Mesenchymal stem cell (in vitro differentiated cells and primary cell): ENCODE results near the gene PITPNC1.

Source experiments
- DNase-seq: peaks from one replicate; pipeline ENCODE4 v3.0.0-alpha.2; 2013
- H2AFZ ChIP-seq: one replicate; pipeline ENCODE4 v1.6.1; 2013; ENCODE audit warnings: low read depth, mild to moderate bottlenecking, control low read depth, inconsistent platforms, low read length, moderate library complexity
- H2AK5ac ChIP-seq: 2 replicates; pipeline ENCODE4 v1.6.1; 2013; ENCODE audit warnings: low read length, moderate library complexity, mild to moderate bottlenecking, inconsistent platforms; ENCODE audit not compliant: severe bottlenecking
- H2BK120ac ChIP-seq: one replicate; pipeline ENCODE4 v1.6.1; 2013; ENCODE audit warnings: low read depth, mild to moderate bottlenecking, inconsistent platforms, low read length, moderate library complexity
- H2BK12ac ChIP-seq, 2 experiments: one replicate each; pipeline ENCODE4 v1.6.1; 2013; ENCODE audit warnings: inconsistent platforms in 2 of 2, low read length in 2 of 2, mild to moderate bottlenecking in 2 of 2, moderate library complexity in 2 of 2, control low read depth in 1 of 2
- H2BK15ac ChIP-seq: one replicate; pipeline ENCODE4 v1.6.1; 2013; ENCODE audit warnings: mild to moderate bottlenecking, low read depth, inconsistent platforms; ENCODE audit not compliant: poor library complexity, severe bottlenecking
- H2BK5ac ChIP-seq: 2 replicates; pipeline ENCODE4 v1.6.1; 2013; ENCODE audit warnings: low read depth, mild to moderate bottlenecking, low read length, control low read depth, inconsistent platforms; ENCODE audit not compliant: poor library complexity, severe bottlenecking
- H3K14ac ChIP-seq, 2 experiments: one replicate each; pipeline ENCODE4 v1.6.1; 2013; ENCODE audit warnings: inconsistent platforms in 2 of 2, low read length in 2 of 2, control low read depth in 1 of 2, mild to moderate bottlenecking in 1 of 2, moderate library complexity in 1 of 2
- H3K18ac ChIP-seq, 2 experiments: one replicate each; pipeline ENCODE4 v1.6.1; 2013; ENCODE audit warnings: inconsistent platforms in 2 of 2, low read length in 2 of 2, control low read depth in 1 of 2, low read depth in 1 of 2, mild to moderate bottlenecking in 1 of 2
- H3K23ac ChIP-seq, 2 experiments: one replicate each; pipeline ENCODE4 v1.6.1; 2013; ENCODE audit warnings: inconsistent platforms in 2 of 2, low read length in 2 of 2, mild to moderate bottlenecking in 2 of 2, moderate library complexity in 2 of 2, control low read depth in 1 of 2
- H3K27ac ChIP-seq: 2 replicates; pipeline ENCODE4 v1.5.1; 2013; ENCODE audit warnings: mild to moderate bottlenecking, moderate library complexity, low read length, control low read depth, inconsistent platforms; ENCODE audit not compliant: poor library complexity, severe bottlenecking
- H3K27me3 ChIP-seq, 2 experiments: 2 replicates each; pipeline versions ENCODE4 v1.6.1 to v1.7.0; 2013; ENCODE audit warnings: low read length in 2 of 2, mild to moderate bottlenecking in 2 of 2, moderate library complexity in 2 of 2, control low read depth in 1 of 2, inconsistent platforms in 1 of 2; ENCODE audit not compliant: control insufficient read depth in 1 of 2, insufficient read depth in 1 of 2
- H3K36me3 ChIP-seq, 2 experiments: 2 replicates each; pipeline versions ENCODE4 v1.6.1 to v1.7.0; 2013; ENCODE audit warnings: low read length in 2 of 2, control low read depth in 1 of 2, inconsistent platforms in 1 of 2, low read depth in 1 of 2, mild to moderate bottlenecking in 1 of 2; ENCODE audit not compliant: insufficient read depth in 2 of 2, control insufficient read depth in 1 of 2
- H3K4ac ChIP-seq, 2 experiments: one replicate each; pipeline ENCODE4 v1.6.1; 2013; ENCODE audit warnings: inconsistent platforms in 2 of 2, low read length in 2 of 2, mild to moderate bottlenecking in 2 of 2, moderate library complexity in 2 of 2, control low read depth in 1 of 2, low read depth in 1 of 2
- H3K4me1 ChIP-seq: 2 replicates; pipeline ENCODE4 v1.6.1; 2013; ENCODE audit warnings: low read depth, low read length, control low read depth; ENCODE audit not compliant: control insufficient read depth, insufficient read depth
- H3K4me2 ChIP-seq: 2 replicates; pipeline ENCODE4 v1.6.1; 2013; ENCODE audit warnings: low read length, mild to moderate bottlenecking, inconsistent platforms; ENCODE audit not compliant: poor library complexity, severe bottlenecking
- H3K4me3 ChIP-seq, 2 experiments: 2 replicates each; pipeline versions ENCODE4 v1.5.1 to v1.7.0; 2013; ENCODE audit warnings: low read length in 2 of 2, mild to moderate bottlenecking in 2 of 2, control low read depth in 1 of 2, low read depth in 1 of 2; ENCODE audit not compliant: insufficient read depth in 1 of 2
- H3K79me1 ChIP-seq: replicated peaks from 2 replicates; pipeline ENCODE4 v1.6.1; 2013; ENCODE audit warnings: mild to moderate bottlenecking, control low read depth, low read length, inconsistent platforms; ENCODE audit not compliant: poor library complexity, severe bottlenecking
- H3K9ac ChIP-seq: 2 replicates; pipeline ENCODE4 v1.7.0; 2013; ENCODE audit warnings: mild to moderate bottlenecking, low read length, moderate library complexity
- H3K9me3 ChIP-seq: 2 replicates; pipeline ENCODE4 v1.7.0; 2013; ENCODE audit warnings: mild to moderate bottlenecking, low read length; ENCODE audit not compliant: control insufficient read depth
- H4K8ac ChIP-seq: one replicate; pipeline ENCODE4 v1.6.1; 2013; ENCODE audit warnings: inconsistent platforms, mild to moderate bottlenecking, low read length, moderate library complexity
- H4K91ac ChIP-seq: one replicate; pipeline ENCODE4 v1.6.1; 2013; ENCODE audit warnings: mild to moderate bottlenecking, low read length, inconsistent platforms
- whole genome bisulfite sequencing: methylation state at CpG from one replicate; pipeline ENCODE4 v1.1.7; 2013; ENCODE audit warnings: mixed read lengths; 5-methylcytosine and 5-hydroxymethylcytosine counted together

PITPNC1 gene

DNA sequence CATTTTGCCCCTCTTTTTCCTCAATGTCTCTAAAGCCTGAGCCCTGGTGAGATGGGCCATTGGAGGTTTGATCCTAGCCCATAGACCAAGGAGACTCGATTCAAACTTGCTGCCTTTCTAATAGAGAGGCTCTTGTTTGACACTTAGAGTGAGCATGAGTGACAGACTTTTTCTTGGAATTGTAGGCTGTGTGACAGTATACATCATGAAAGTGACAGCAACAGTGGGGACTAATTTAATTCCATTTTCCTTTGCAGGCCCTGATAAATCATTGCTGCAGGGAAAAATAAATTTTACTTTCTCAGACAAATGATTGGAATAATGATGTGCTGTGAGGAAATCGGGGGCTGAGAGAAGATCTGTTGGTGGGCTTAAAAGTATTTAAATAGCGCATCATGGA is 171.6 kb downstream of the PITPNC1 start:
- Histone ChIP-seq H4K91ac (no peak overlapping the region), H3K4me2 (no peak overlapping the region), H3K9ac (no peak overlapping the region), H3K4me3 (no peak overlapping the region), H2BK120ac (no peak overlapping the region), H2BK15ac (no peak overlapping the region), H3K14ac (no peak overlapping the region), H3K79me1 (peaks cover 2% of the 10 kb centered on the region), H2AFZ (no peak overlapping the region), H3K27me3 (no peaks in the 10 kb centered on the region), H3K36me3 (no peaks in the 10 kb centered on the region), H4K8ac (no peak overlapping the region), H3K4me1 (peaks cover 3% of the 10 kb centered on the region), H3K9me3 (no peaks in the 10 kb centered on the region), H2BK12ac (no peak overlapping the region), H3K18ac (no peak overlapping the region), H3K23ac (no peak overlapping the region), H2BK5ac (no peak overlapping the region), H3K27ac (no peak overlapping the region), H2AK5ac (no peak overlapping the region), H3K4ac (no peak overlapping the region)
- no peak for DNase-seq
- 98% methylated on average over 3 of the region's 3 CpGs for WGBS

DNA sequence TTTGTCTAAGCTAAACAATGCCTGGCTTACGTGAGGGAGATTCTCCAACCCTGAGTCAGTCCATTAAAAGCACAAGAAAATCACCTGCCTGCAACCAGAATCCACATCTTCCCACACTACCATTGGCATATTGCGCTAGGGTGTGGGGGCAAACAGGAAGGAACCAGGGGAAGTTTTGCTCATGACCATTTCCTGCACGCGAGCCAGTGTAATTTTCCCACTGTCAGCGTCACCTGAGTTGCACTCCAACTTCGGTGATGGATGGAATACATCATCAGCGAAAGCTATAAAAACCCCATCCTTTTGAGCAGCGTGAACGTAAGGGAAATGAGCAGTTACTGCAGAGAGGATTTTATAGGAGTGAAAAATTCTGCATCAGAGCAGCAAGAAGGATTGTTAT is 172.7 kb downstream of the PITPNC1 start:
- Histone ChIP-seq H3K23ac (no peak overlapping the region), H2BK15ac (no peak overlapping the region), H3K9me3 (no peaks in the 10 kb centered on the region), H3K79me1 (peaks cover 2% of the 10 kb centered on the region), H3K4me2 (no peak overlapping the region), H4K91ac (no peak overlapping the region), H3K4ac (no peak overlapping the region), H2AK5ac (no peak overlapping the region), H3K18ac (peak overlapping the region in 1 of 2 experiments; percentile 40), H2BK120ac (no peak overlapping the region), H3K36me3 (no peaks in the 10 kb centered on the region), H2AFZ (no peak overlapping the region), H2BK12ac (no peak overlapping the region), H3K4me3 (no peak overlapping the region), H3K4me1 (peaks cover 3% of the 10 kb centered on the region), H4K8ac (no peak overlapping the region), H3K27ac (no peak overlapping the region), H3K14ac (no peak overlapping the region), H2BK5ac (no peak overlapping the region), H3K9ac (no peak overlapping the region), H3K27me3 (no peaks in the 10 kb centered on the region)
- 87% methylated on average over 9 of the region's 9 CpGs for WGBS
- DNase-seq = no peak

DNA sequence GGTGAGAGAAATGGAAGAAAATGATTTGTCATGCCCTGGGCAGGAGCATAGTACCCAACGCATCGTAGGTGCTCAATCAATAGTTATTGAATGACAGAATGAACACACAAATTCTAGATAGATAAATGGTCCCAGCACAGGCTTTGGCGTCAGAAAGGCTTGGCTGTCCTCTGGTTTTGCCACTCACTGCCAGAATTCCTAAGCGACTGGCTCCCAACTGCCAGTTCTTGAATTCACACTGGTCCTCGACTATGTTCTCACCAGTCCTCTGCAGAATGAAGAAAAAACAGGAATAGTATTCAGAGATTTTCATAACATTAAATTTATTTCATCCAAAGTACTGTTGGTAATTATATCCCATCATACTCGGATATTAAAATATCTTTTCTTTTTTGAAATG is 177.6 kb downstream of the PITPNC1 start:
- no peak overlapping the region for H3K23ac ChIP-seq
- H4K8ac ChIP-seq = no peak overlapping the region
- 100% methylated on average over 4 of the region's 6 CpGs for WGBS
- no peak overlapping the region for H2BK5ac ChIP-seq
- no peak overlapping the region for H2BK15ac ChIP-seq
- no peak overlapping the region for H4K91ac ChIP-seq
- H2AK5ac ChIP-seq = no peak overlapping the region
- peaks cover 0 to 5% of the 10 kb centered on the region in 2 experiments for H3K36me3 ChIP-seq
- H3K4me2 ChIP-seq = no peak overlapping the region
- H3K4me3 ChIP-seq = no peak overlapping the region
- no peaks in the 10 kb centered on the region for H3K4me1 ChIP-seq
- H2BK120ac ChIP-seq = no peak overlapping the region
- H3K27ac ChIP-seq = no peak overlapping the region
- no peak for DNase-seq
- no peak overlapping the region for H2AFZ ChIP-seq
- no peaks in the 10 kb centered on the region for H3K79me1 ChIP-seq
- no peak overlapping the region for H3K14ac ChIP-seq
- H3K4ac ChIP-seq = no peak overlapping the region
- H3K18ac ChIP-seq = no peak overlapping the region
- no peak overlapping the region for H2BK12ac ChIP-seq
- no peak overlapping the region for H3K9ac ChIP-seq
- H3K9me3 ChIP-seq = no peaks in the 10 kb centered on the region
- no peaks in the 10 kb centered on the region for H3K27me3 ChIP-seq

- Histone ChIP-seq H2BK120ac (no peak overlapping the region), H2BK5ac (no peak overlapping the region), H3K18ac (no peak overlapping the region), H2AFZ (no peak overlapping the region), H3K27me3 (no peaks in the 10 kb centered on the region), H3K4ac (no peak overlapping the region), H4K91ac (no peak overlapping the region), H4K8ac (no peak overlapping the region), H2BK15ac (no peak overlapping the region), H3K4me3 (no peak overlapping the region), H3K9me3 (no peaks in the 10 kb centered on the region), H3K4me1 (no peaks in the 10 kb centered on the region), H3K14ac (no peak overlapping the region), H3K23ac (no peak overlapping the region), H3K79me1 (no peaks in the 10 kb centered on the region), H3K36me3 (peaks cover 0 to 5% of the 10 kb centered on the region in 2 experiments), H3K4me2 (no peak overlapping the region), H2AK5ac (no peak overlapping the region), H2BK12ac (no peak overlapping the region), H3K27ac (no peak overlapping the region), H3K9ac (no peak overlapping the region)
- 97% methylated on average over 1 of the region's 1 CpG for WGBS
- DNase-seq = no peak
Measured at GRCh38 chr17:67555855-67556254, 178.8 kb downstream of the PITPNC1 start.
